Measurements from ENCODE around the gene LARGE1. TPM values are rescaled to one million over a fixed set of nuclear protein-coding genes. Genes with fewer than 3 reads are reported as not detected.

Gene LARGE1
- total RNA-seq (2022) (3.2 and 5.8 TPM in 2 replicates), Bru-seq, nascent RNA (percentile 44 among the genes with signal in this experiment), BruChase-seq, experiment 1, labeled RNA remaining after a 2-hour chase (percentile 43 among the genes with signal in this experiment), BruChase-seq, experiment 2, labeled RNA remaining after a 6-hour chase (percentile 42 among the genes with signal in this experiment)
- long read RNA-seq, partial matches to known transcripts: 2 of 6 reads
- long read RNA-seq, other reads (novel, unspliced or antisense): 4 of 6 reads

DNA sequence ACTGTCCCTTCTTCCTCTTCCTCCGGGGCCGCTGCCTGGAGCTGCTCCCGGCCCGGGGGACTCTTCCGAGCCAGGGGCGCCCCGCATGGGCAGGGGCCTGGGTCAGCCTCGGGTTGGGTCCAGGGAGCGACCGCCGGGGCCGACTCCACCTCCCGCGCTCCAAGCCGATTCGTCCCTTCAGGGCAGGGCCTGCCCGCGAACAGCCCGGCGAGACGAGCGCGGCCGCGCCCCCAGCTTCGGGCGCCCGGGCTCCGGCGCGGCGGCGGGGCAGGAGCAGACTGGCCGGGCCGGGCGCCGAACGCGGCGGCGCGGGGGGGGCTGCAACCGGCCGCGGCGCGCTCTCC lies at the start of gene LARGE1:
Gene LARGE1 (minus strand): TSS at position 280 of the 344 bp plus-strand sequence.
- POLR2A ChIA-PET: no interaction called here
- peak; percentile 33 to 47 for DNase-seq
- CTCF ChIA-PET: interaction anchor here (1.6 kb wide), 1 partner anchor 617 kb away, joined by 3 read pairs; no protein-coding TSS in a partner anchor
- H3K9me3 ChIP-seq: no peaks in the 10 kb centered on the region
- peaks cover 2% of the 10 kb centered on the region; the same call in 1 of the 2 replicates for H3K27me3 ChIP-seq (replicated peaks; ENCODE audit: control insufficient read depth, insufficient read depth, low read length)
- intact Hi-C loops (cut with micrococcal nuclease; ENCODE audit: unreplicated experiment): no loop called here
- TF ChIP-seq, protein P1, sequence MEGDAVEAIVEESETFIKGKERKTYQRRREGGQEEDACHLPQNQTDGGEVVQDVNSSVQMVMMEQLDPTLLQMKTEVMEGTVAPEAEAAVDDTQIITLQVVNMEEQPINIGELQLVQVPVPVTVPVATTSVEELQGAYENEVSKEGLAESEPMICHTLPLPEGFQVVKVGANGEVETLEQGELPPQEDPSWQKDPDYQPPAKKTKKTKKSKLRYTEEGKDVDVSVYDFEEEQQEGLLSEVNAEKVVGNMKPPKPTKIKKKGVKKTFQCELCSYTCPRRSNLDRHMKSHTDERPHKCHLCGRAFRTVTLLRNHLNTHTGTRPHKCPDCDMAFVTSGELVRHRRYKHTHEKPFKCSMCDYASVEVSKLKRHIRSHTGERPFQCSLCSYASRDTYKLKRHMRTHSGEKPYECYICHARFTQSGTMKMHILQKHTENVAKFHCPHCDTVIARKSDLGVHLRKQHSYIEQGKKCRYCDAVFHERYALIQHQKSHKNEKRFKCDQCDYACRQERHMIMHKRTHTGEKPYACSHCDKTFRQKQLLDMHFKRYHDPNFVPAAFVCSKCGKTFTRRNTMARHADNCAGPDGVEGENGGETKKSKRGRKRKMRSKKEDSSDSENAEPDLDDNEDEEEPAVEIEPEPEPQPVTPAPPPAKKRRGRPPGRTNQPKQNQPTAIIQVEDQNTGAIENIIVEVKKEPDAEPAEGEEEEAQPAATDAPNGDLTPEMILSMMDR (IDR thresholded peaks at IDR 0.05; ENCODE audit: insufficient read depth in 1 of 2, low read depth in 1 of 2, low read length in 1 of 2, severe bottlenecking in 1 of 2, unreplicated experiment in 1 of 2): no peak
- no peaks in the 10 kb centered on the region for H3K9me3 Mint-ChIP-seq (ENCODE audit: unreplicated experiment)
- H3K27ac Mint-ChIP-seq (ENCODE audit: unreplicated experiment): no peak within 1 kb of the TSS
- peaks cover 29% of the 10 kb centered on the region for H3K27me3 Mint-ChIP-seq (ENCODE audit: insufficient read depth, unreplicated experiment)
- peak within 1 kb of the TSS; percentile 65 for H3K4me3 ChIP-seq (ENCODE audit: low read depth, low read length)
- no peaks in the 10 kb centered on the region for H3K36me3 Mint-ChIP-seq (ENCODE audit: insufficient read depth, unreplicated experiment)
- BruUV-seq (replicated peaks): no TSS peak
- H3K4me1 ChIP-seq: no peaks in the 10 kb centered on the region; the same call in 1 of the 2 replicates
- H3K4me3 Mint-ChIP-seq (ENCODE audit: unreplicated experiment): peak within 1 kb of the TSS; percentile 86
- no peaks in the 10 kb centered on the region for H3K36me3 ChIP-seq (ENCODE audit: control insufficient read depth, insufficient read depth, low read length)
- H3K4me1 Mint-ChIP-seq (ENCODE audit: low read depth, unreplicated experiment): peaks cover 6% of the 10 kb centered on the region

DNA sequence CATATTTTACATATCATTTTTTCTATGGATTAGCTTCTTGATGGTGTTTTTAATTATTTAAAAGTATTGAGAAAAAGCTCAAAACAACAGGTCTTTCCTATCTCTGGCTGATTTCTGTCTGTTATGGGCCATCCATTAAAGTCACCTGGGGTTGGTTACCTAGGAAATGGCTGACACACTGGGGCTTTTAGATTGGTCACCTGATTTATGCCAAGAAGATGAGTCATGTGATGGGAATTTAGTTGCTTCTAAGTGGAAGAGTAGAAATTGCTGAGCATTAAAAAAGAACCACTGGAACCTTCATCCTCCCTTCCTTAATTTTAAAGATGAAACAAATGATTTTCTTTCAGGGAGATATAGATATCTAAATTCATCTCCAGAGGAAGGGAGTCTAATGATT lies 48.8 kb upstream of the LARGE1 start:
- no peak for DNase-seq
- Histone ChIP-seq H3K36me3 (ENCODE audit: control insufficient read depth, insufficient read depth, low read length) (no peaks in the 10 kb centered on the region), H3K9me3 (no peaks in the 10 kb centered on the region), H3K4me3 (ENCODE audit: low read depth, low read length) (no peak overlapping the region), H3K27me3 (replicated peaks; ENCODE audit: control insufficient read depth, insufficient read depth, low read length) (no peaks in the 10 kb centered on the region), H3K4me1 (no peaks in the 10 kb centered on the region)
- Mint-ChIP-seq H3K4me1 (ENCODE audit: low read depth, unreplicated experiment) (no peaks in the 10 kb centered on the region), H3K36me3 (ENCODE audit: insufficient read depth, unreplicated experiment) (no peaks in the 10 kb centered on the region), H3K9me3 (ENCODE audit: unreplicated experiment) (no peaks in the 10 kb centered on the region), H3K27ac (ENCODE audit: unreplicated experiment) (no peak overlapping the region), H3K4me3 (ENCODE audit: unreplicated experiment) (no peak overlapping the region), H3K27me3 (ENCODE audit: insufficient read depth, unreplicated experiment) (peaks cover 4% of the 10 kb centered on the region)
- ChIA-PET POLR2A (no interaction called here), CTCF (no interaction called here)
- intact Hi-C loops (cut with micrococcal nuclease; ENCODE audit: unreplicated experiment): no loop called here
- no TSS peak for BruUV-seq (replicated peaks)
- TF ChIP-seq, protein P1 (IDR thresholded peaks at IDR 0.05; ENCODE audit: insufficient read depth in 1 of 2, low read depth in 1 of 2, low read length in 1 of 2, severe bottlenecking in 1 of 2, unreplicated experiment in 1 of 2): no peak

DNA sequence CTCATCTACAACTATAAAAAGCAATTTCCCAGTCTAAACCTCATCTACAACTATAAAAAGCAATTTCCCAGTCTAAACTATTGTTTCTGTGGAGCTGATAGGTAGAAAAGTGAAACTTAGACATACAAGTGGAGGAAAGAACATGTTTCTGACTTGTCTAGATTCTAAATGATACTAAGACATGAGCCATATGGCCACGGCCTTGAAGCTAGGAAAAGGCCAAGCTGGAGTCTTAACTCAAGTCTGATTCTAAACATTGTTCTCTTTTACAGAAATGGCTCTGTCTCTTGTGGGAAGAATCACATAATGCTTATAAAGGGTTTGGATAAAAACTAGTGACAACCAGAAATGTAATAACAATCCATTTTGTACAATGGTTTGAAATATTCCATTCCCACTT lies 43.8 kb upstream of the LARGE1 start:
- CTCF ChIA-PET: no interaction called here
- H3K27me3 Mint-ChIP-seq (ENCODE audit: insufficient read depth, unreplicated experiment): peaks cover 4% of the 10 kb centered on the region
- H3K4me3 Mint-ChIP-seq (ENCODE audit: unreplicated experiment): no peak overlapping the region
- Histone ChIP-seq H3K4me1 (no peaks in the 10 kb centered on the region), H3K36me3 (ENCODE audit: control insufficient read depth, insufficient read depth, low read length) (no peaks in the 10 kb centered on the region), H3K4me3 (ENCODE audit: low read depth, low read length) (no peak overlapping the region), H3K9me3 (no peaks in the 10 kb centered on the region), H3K27me3 (replicated peaks; ENCODE audit: control insufficient read depth, insufficient read depth, low read length) (no peaks in the 10 kb centered on the region)
- H3K36me3 Mint-ChIP-seq (ENCODE audit: insufficient read depth, unreplicated experiment): no peaks in the 10 kb centered on the region
- POLR2A ChIA-PET: no interaction called here
- no peaks in the 10 kb centered on the region for H3K4me1 Mint-ChIP-seq (ENCODE audit: low read depth, unreplicated experiment)
- no peaks in the 10 kb centered on the region for H3K9me3 Mint-ChIP-seq (ENCODE audit: unreplicated experiment)
- no peak overlapping the region for H3K27ac Mint-ChIP-seq (ENCODE audit: unreplicated experiment)
- no TSS peak for BruUV-seq (replicated peaks)
- TF ChIP-seq, protein P1 (IDR thresholded peaks at IDR 0.05; ENCODE audit: insufficient read depth in 1 of 2, low read depth in 1 of 2, low read length in 1 of 2, severe bottlenecking in 1 of 2, unreplicated experiment in 1 of 2): no peak
- intact Hi-C loops (cut with micrococcal nuclease; ENCODE audit: unreplicated experiment): no loop called here
- no peak for DNase-seq
